GM12878 (cell line): ENCODE results near the gene SLC12A6. TPM values are rescaled to one million over a fixed set of nuclear protein-coding genes. Genes with fewer than 3 reads are reported as not detected.

Experiments used
- ATAC-seq: fragments of 200-7000 bp; cut with Tn5 transposase; 3 replicates; pipeline ENCODE4 v1.9.1; 2020; ENCODE audit warnings: mild to moderate bottlenecking, moderate library complexity
- BruUV-seq: library from RNA; stranded (reverse); fragments of 400-500 nt; replicated peaks from 2 replicates; lab custom pipeline; 2021; lab: Mats Ljungman, UMichigan
- CTCF ChIA-PET: fragments of 300-600 bp; sonication (Branson Sonifier 250); formaldehyde crosslinking; extraction: SDS; loops from one replicate; lab custom pipeline; 2021; ENCODE audit warnings: inconsistent platforms; lab: Yijun Ruan, JAX
- POLR2A ChIA-PET: fragments of 350-600 bp; formaldehyde crosslinking; extraction: SDS; loops from one replicate; lab custom pipeline; 2021; ENCODE audit warnings: inconsistent platforms; lab: Charles Lee
- RAD21 ChIA-PET: fragments of 300-600 bp; sonication (Branson Sonifier 250); formaldehyde crosslinking; loops from one replicate; lab custom pipeline; 2023; ENCODE audit warnings: antibody characterized with exemption; ENCODE audit not compliant: unreplicated experiment; lab: Charles Lee
- SMC1A ChIA-PET: fragments of 300-600 bp; sonication (Branson Sonifier 250); formaldehyde crosslinking; loops from one replicate; lab custom pipeline; 2023; ENCODE audit not compliant: unreplicated experiment, uncharacterized antibody; lab: Charles Lee
- DNase-seq: peaks from one replicate; pipeline ENCODE4 v3.0.0-alpha.2; 2011; ENCODE audit warnings: low read depth, low spot score
- FAIRE-seq: peaks from 3 replicates; lab custom pipeline; 2011; peaks lifted over from hg19 to GRCh38; lab: Jason Lieb, UNC
- H2AFZ ChIP-seq: 2 replicates; pipeline ENCODE4 v1.6.0; 2011; ENCODE audit warnings: low read depth, low read length, control low read depth; ENCODE audit not compliant: control insufficient read depth
- H3K27ac ChIP-seq: 2 replicates; pipeline ENCODE4 v1.5.1; 2011; ENCODE audit warnings: control low read depth; ENCODE audit not compliant: control insufficient read depth, insufficient read depth
- H3K27me3 ChIP-seq, 2 experiments: replicated peaks in 1 of 2; 2 replicates each; pipeline versions ENCODE4 v1.6.0 to v1.6.1; 2011; ENCODE audit warnings: low read length in 1 of 2; ENCODE audit not compliant: control insufficient read depth in 2 of 2, insufficient read depth in 2 of 2
- H3K36me3 ChIP-seq, 2 experiments: 2 replicates each; pipeline ENCODE4 v1.5.1; 2011; ENCODE audit warnings: low read length in 1 of 2; ENCODE audit not compliant: control insufficient read depth in 2 of 2, insufficient read depth in 2 of 2
- H3K4me1 ChIP-seq: 2 replicates; pipeline ENCODE4 v1.6.1; 2011; ENCODE audit warnings: mild to moderate bottlenecking, low read length, moderate library complexity, mixed read lengths; ENCODE audit not compliant: control insufficient read depth, insufficient read depth
- H3K4me2 ChIP-seq: 2 replicates; pipeline ENCODE4 v1.6.0; 2011; ENCODE audit warnings: control low read depth; ENCODE audit not compliant: control insufficient read depth, insufficient read depth
- H3K4me3 ChIP-seq: fragments of 200-600 bp; sonication (generic); 2 replicates; pipeline ENCODE4 v1.5.1; 2016
- H3K79me2 ChIP-seq: 2 replicates; pipeline ENCODE4 v1.6.0; 2011; ENCODE audit warnings: low read length; ENCODE audit not compliant: control insufficient read depth, insufficient read depth
- H3K9ac ChIP-seq: 2 replicates; pipeline ENCODE4 v1.8.0; 2011; ENCODE audit warnings: low read length, control low read depth, mixed read lengths; ENCODE audit not compliant: control insufficient read depth, insufficient read depth
- H3K9me3 ChIP-seq: replicated peaks from 3 replicates; pipeline ENCODE4 v1.5.1; 2011; ENCODE audit warnings: mild to moderate bottlenecking, low read length; ENCODE audit not compliant: control insufficient read depth, insufficient read depth
- H4K20me1 ChIP-seq: 2 replicates; pipeline ENCODE4 v1.6.0; 2011; ENCODE audit not compliant: control insufficient read depth, insufficient read depth
- CHD1 ChIP-seq: IDR thresholded peaks from 2 replicates; pipeline ENCODE4 v1.6.1; 2012; ENCODE audit warnings: low read depth, low read length, improper control_type of control experiment
- CREB1 ChIP-seq: IDR thresholded peaks from 2 replicates; pipeline ENCODE4 v1.6.1; 2012; ENCODE audit warnings: low read depth, mild to moderate bottlenecking, inconsistent platforms
- CREM ChIP-seq: IDR thresholded peaks from 2 replicates; pipeline ENCODE4 v1.6.1; 2014; ENCODE audit warnings: antibody characterized with exemption, low read depth
- DPF2 ChIP-seq: fragments of 450-650 bp; IDR thresholded peaks from 2 replicates; pipeline ENCODE4 v1.6.1; 2017; ENCODE audit warnings: mild to moderate bottlenecking
- ESRRA ChIP-seq: IDR thresholded peaks from 2 replicates; pipeline ENCODE4 v1.6.1; 2012; ENCODE audit warnings: mild to moderate bottlenecking, low read length, improper control_type of control experiment
- GABPA ChIP-seq: IDR thresholded peaks from 2 replicates; pipeline ENCODE4 v1.6.1; 2014; ENCODE audit warnings: antibody characterized with exemption, low read depth, mild to moderate bottlenecking, inconsistent platforms
- HDAC2 ChIP-seq: fragments of 200-600 bp; sonication (generic); IDR thresholded peaks from 2 replicates; pipeline ENCODE4 v1.6.1; 2017
- IKZF1 ChIP-seq: fragments of 450-650 bp; conservative IDR thresholded peaks from 2 replicates; pipeline ENCODE4 v1.6.1; 2017; ENCODE audit warnings: antibody characterized with exemption, mild to moderate bottlenecking
- MLLT1 ChIP-seq: fragments of 450-650 bp; IDR thresholded peaks from 2 replicates; pipeline ENCODE4 v1.6.1; 2016; ENCODE audit warnings: mild to moderate bottlenecking
- TBL1XR1 ChIP-seq: IDR thresholded peaks from 2 replicates; pipeline ENCODE4 v1.6.1; 2012; ENCODE audit warnings: low read depth, low read length, improper control_type of control experiment
- WGBS: methylation state at CpG from one replicate; pipeline ENCODE4 v1.1.6; 2016; ENCODE audit warnings: low lambda C conversion rate; ENCODE audit not compliant: insufficient replicate concordance, insufficient coverage; ENCODE audit errors: missing lambda C conversion rate; 5-methylcytosine and 5-hydroxymethylcytosine counted together
- in situ Hi-C: fragments of 300-500 bp; cut with MboI; formaldehyde crosslinking; loops from 9 replicates; pipeline ENCODE4 v1.14.3; 2018; ENCODE audit warnings: mixed read lengths
- intact Hi-C: fragments of 100-400 bp; cut with micrococcal nuclease; formaldehyde crosslinking; loops from one replicate; pipeline ENCODE4 v1.14.2; 2022; ENCODE audit not compliant: unreplicated experiment
- polyA plus RNA-seq, 11 experiments: library from polyadenylated mRNA; depleted of rRNA in 4 of 11; unstranded in 6 of 11; stranded (reverse) in 5 of 11; fragments of >200 nt; fragmentation: Nextera tagmentation in 4 of 11; fragmentation: Illumina TruSeq in 1 of 11; extraction: Ambion mirVana in 4 of 11; extraction: Trizol in 1 of 11; gene quantifications; 1 replicate in 1 of 11; 2 replicates in 10 of 11; pipeline versions ENCODE4 v1.2.1 to v1.2.3, GENCODE V29; 2011 to 2016; ENCODE audit warnings: inconsistent platforms in 2 of 11, missing spikeins in 2 of 11, low read depth in 1 of 11
- total RNA-seq, 4 experiments: library from RNA; depleted of rRNA in 3 of 4; stranded (reverse); fragments of >200 nt in 3 of 4; fragmentation: Illumina TruSeq in 1 of 4; extraction: Trizol in 1 of 4; gene quantifications; 2 replicates each; pipeline versions ENCODE4 v1.2.1 to v1.2.3, GENCODE V29; 2013 to 2021
- TF ChIP-seq, protein P1 (sequence below): fragments of 450-650 bp; IDR thresholded peaks from 2 replicates; pipeline ENCODE4 v1.6.1; 2017; ENCODE audit warnings: mild to moderate bottlenecking
- TF ChIP-seq, protein P2 (sequence below): fragments of 450-650 bp; IDR thresholded peaks from 2 replicates; pipeline ENCODE4 v1.6.1; 2017; ENCODE audit warnings: mild to moderate bottlenecking, low read depth, inconsistent platforms; ENCODE audit not compliant: poor library complexity, severe bottlenecking

SLC12A6 gene
- total and polyA plus RNA-seq, 10 of the 15 experiments (the other 5 are each of a cell fraction or from before 2014, with no cell fraction given) = 4.7 to 94.4 (median 34.2) TPM

- no peak for DNase-seq
- Histone ChIP-seq H3K9me3 (no peaks in the 10 kb centered on the region), H3K9ac (peak overlapping the region; percentile 89; the same call in 1 of the 2 replicates), H3K4me1 (peaks cover 22% of the 10 kb centered on the region), H3K36me3 (no peaks in the 10 kb centered on the region), H3K27ac (peak overlapping the region; percentile 94), H3K4me2 (peak overlapping the region; percentile 91), H3K79me2 (peaks cover 91% of the 10 kb centered on the region), H3K27me3 (no peaks in the 10 kb centered on the region), H3K4me3 (peak overlapping the region; percentile 8), H4K20me1 (no peaks in the 10 kb centered on the region), H2AFZ (no peak overlapping the region)
- no peak for ATAC-seq
- WGBS = 100% methylated on average over 6 of the region's 6 CpGs
- intact Hi-C loops (no loop called here), in situ Hi-C loops (no loop called here)
- ChIA-PET SMC1A (interaction anchor here (1.1 to 5.4 kb wide), 5 partner anchors 9 to 91 kb away, joined by 4 to 42 read pairs (median 4); partner anchors contain the start of genes NOP10 and NUTM1), RAD21 (interaction anchor here (0.7 to 4.9 kb wide), 7 partner anchors 10 to 92 kb away, joined by 3 to 32 read pairs (median 5); partner anchors contain the start of genes LPCAT4, NOP10 and NUTM1), POLR2A (interaction anchor here (0.7 to 2.8 kb wide), 5 partner anchors 8 to 67 kb away, joined by 3 to 15 read pairs (median 3); no protein-coding TSS in a partner anchor), CTCF (interaction anchor here (1.4 to 2.2 kb wide), 3 partner anchors 10 to 35 kb away, joined by 5 to 15 read pairs (median 8); partner anchors contain the start of genes LPCAT4, NOP10 and NUTM1)
- BruUV-seq = no TSS peak
- FAIRE-seq = no peak
- no peak for TF ChIP-seq TBL1XR1
- no peak for TF ChIP-seq ESRRA
- TF ChIP-seq HDAC2 = no peak
- TF ChIP-seq GABPA = no peak
- no peak for TF ChIP-seq CHD1
- no peak for TF ChIP-seq CREM
- TF ChIP-seq DPF2 = no peak
- 0 out of 2 replicates have a peak, but pooled peaks have one; percentile 10 for TF ChIP-seq IKZF1
- TF ChIP-seq, protein P1, sequence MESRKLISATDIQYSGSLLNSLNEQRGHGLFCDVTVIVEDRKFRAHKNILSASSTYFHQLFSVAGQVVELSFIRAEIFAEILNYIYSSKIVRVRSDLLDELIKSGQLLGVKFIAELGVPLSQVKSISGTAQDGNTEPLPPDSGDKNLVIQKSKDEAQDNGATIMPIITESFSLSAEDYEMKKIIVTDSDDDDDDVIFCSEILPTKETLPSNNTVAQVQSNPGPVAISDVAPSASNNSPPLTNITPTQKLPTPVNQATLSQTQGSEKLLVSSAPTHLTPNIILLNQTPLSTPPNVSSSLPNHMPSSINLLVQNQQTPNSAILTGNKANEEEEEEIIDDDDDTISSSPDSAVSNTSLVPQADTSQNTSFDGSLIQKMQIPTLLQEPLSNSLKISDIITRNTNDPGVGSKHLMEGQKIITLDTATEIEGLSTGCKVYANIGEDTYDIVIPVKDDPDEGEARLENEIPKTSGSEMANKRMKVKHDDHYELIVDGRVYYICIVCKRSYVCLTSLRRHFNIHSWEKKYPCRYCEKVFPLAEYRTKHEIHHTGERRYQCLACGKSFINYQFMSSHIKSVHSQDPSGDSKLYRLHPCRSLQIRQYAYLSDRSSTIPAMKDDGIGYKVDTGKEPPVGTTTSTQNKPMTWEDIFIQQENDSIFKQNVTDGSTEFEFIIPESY = peak; percentile 87; the same call in 1 of the 2 replicates
- no peak for TF ChIP-seq CREB1
- TF ChIP-seq MLLT1 = peak; percentile 94
- TF ChIP-seq, protein P2, sequence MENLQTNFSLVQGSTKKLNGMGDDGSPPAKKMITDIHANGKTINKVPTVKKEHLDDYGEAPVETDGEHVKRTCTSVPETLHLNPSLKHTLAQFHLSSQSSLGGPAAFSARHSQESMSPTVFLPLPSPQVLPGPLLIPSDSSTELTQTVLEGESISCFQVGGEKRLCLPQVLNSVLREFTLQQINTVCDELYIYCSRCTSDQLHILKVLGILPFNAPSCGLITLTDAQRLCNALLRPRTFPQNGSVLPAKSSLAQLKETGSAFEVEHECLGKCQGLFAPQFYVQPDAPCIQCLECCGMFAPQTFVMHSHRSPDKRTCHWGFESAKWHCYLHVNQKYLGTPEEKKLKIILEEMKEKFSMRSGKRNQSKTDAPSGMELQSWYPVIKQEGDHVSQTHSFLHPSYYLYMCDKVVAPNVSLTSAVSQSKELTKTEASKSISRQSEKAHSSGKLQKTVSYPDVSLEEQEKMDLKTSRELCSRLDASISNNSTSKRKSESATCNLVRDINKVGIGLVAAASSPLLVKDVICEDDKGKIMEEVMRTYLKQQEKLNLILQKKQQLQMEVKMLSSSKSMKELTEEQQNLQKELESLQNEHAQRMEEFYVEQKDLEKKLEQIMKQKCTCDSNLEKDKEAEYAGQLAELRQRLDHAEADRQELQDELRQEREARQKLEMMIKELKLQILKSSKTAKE = no peak
These were observed 4.9 kb downstream of the SLC12A6 start for GRCh38 chr15:34332553-34333120.
